Endothelial cell of umbilical vein (primary cell): ENCODE results near the gene PTPRD. TPM values are rescaled to one million over a fixed set of nuclear protein-coding genes. Genes with fewer than 3 reads are reported as not detected.

Experiments used
- BruUV-seq: library from RNA; stranded (reverse); fragments of 400-500 nt; replicated peaks from 2 replicates; lab custom pipeline; 2021; lab: Mats Ljungman, UMichigan
- CTCF ChIA-PET: fragments of 300-600, 350-600 bp; sonication (Branson Sonifier 250); formaldehyde crosslinking; loops from one replicate; lab custom pipeline; 2021; ENCODE audit warnings: antibody characterized with exemption, inconsistent platforms; lab: Charles Lee
- POLR2A ChIA-PET: fragments of 300-600, 350-600 bp; sonication (Branson Sonifier 250); formaldehyde crosslinking; loops from one replicate; lab custom pipeline; 2021; ENCODE audit warnings: antibody characterized with exemption, inconsistent platforms; lab: Charles Lee
- DNase-seq: peaks from one replicate; pipeline ENCODE4 v3.0.0-alpha.2; 2011; ENCODE audit warnings: low read depth, low spot score
- FAIRE-seq: peaks from 2 replicates; lab custom pipeline; 2011; peaks lifted over from hg19 to GRCh38; lab: Jason Lieb, UNC
- H2AFZ ChIP-seq: 2 replicates; pipeline ENCODE4 v1.6.0; 2012; ENCODE audit warnings: low read depth, low read length, control low read depth, inconsistent platforms
- H3K27ac ChIP-seq: 2 replicates; pipeline ENCODE4 v1.5.1; 2011; ENCODE audit warnings: low read depth, mild to moderate bottlenecking, control low read depth, low read length, moderate library complexity; ENCODE audit not compliant: insufficient read depth
- H3K27me3 ChIP-seq, 2 experiments: 2 replicates each; pipeline versions ENCODE4 v1.6.0 to v1.6.1; 2011; ENCODE audit warnings: low read length in 2 of 2, mixed read lengths in 1 of 2; ENCODE audit not compliant: control insufficient read depth in 2 of 2, insufficient read depth in 2 of 2
- H3K36me3 ChIP-seq, 2 experiments: 2 replicates in 1 of 2; 3 replicates in 1 of 2; pipeline ENCODE4 v1.5.1; 2011; ENCODE audit warnings: low read length in 2 of 2, mild to moderate bottlenecking in 1 of 2, moderate library complexity in 1 of 2; ENCODE audit not compliant: control insufficient read depth in 2 of 2, insufficient read depth in 2 of 2; ENCODE audit errors: extremely low read depth in 1 of 2
- H3K4me1 ChIP-seq: 3 replicates; pipeline ENCODE4 v1.5.1; 2011; ENCODE audit warnings: mild to moderate bottlenecking, low read length; ENCODE audit not compliant: control insufficient read depth, insufficient read depth; ENCODE audit errors: extremely low read depth
- H3K4me2 ChIP-seq: 2 replicates; pipeline ENCODE4 v1.6.1; 2011; ENCODE audit warnings: low read length, control low read depth, mixed read lengths; ENCODE audit not compliant: insufficient read depth
- H3K4me3 ChIP-seq, 3 experiments: fragments of 200-600 bp in 1 of 3; sonication (generic), shearing (Covaris generic) in 1 of 3; replicated peaks in 1 of 3; 2 replicates each; pipeline ENCODE4 v1.5.1; 2011 to 2016; ENCODE audit warnings: control low read depth in 3 of 3, low read length in 3 of 3, mild to moderate bottlenecking in 2 of 3, inconsistent platforms in 1 of 3, low read depth in 1 of 3, moderate library complexity in 1 of 3; ENCODE audit not compliant: insufficient read depth in 1 of 3
- H3K79me2 ChIP-seq: 2 replicates; pipeline ENCODE4 v1.6.0; 2012; ENCODE audit warnings: low read length, inconsistent platforms; ENCODE audit not compliant: control insufficient read depth, insufficient read depth
- H3K9ac ChIP-seq: replicated peaks from 2 replicates; pipeline ENCODE3; 2011; ENCODE audit warnings: low read length, control low read depth; ENCODE audit not compliant: insufficient read depth; ENCODE audit errors: extremely low read depth
- H3K9me1 ChIP-seq: replicated peaks from 3 replicates; pipeline ENCODE4 v1.6.0; 2011; ENCODE audit warnings: mild to moderate bottlenecking, low read length; ENCODE audit not compliant: control insufficient read depth, insufficient read depth; ENCODE audit errors: extremely low read depth
- H3K9me3 ChIP-seq: replicated peaks from 2 replicates; pipeline ENCODE4 v1.5.1; 2012; ENCODE audit warnings: low read length, inconsistent platforms; ENCODE audit not compliant: control insufficient read depth, insufficient read depth
- H4K20me1 ChIP-seq: replicated peaks from 2 replicates; pipeline ENCODE3; 2011; ENCODE audit warnings: mild to moderate bottlenecking, low read length; ENCODE audit not compliant: control insufficient read depth, insufficient read depth; ENCODE audit errors: extremely low read depth
- CTCF ChIP-seq, 2 donors: IDR thresholded peaks; 1 replicate in 1 of 2; 2 replicates in 1 of 2; pipeline ENCODE4 v1.5.1; 2011; ENCODE audit warnings: low read length in 2 of 2, mild to moderate bottlenecking in 2 of 2, moderate library complexity in 2 of 2, control low read depth in 1 of 2, inconsistent platforms in 1 of 2, low read depth in 1 of 2; ENCODE audit not compliant: insufficient read depth in 1 of 2; ENCODE audit errors: extremely low read depth in 1 of 2
- EZH2 ChIP-seq: IDR thresholded peaks from 2 replicates; pipeline ENCODE4 v1.6.1; 2012; ENCODE audit warnings: borderline replicate concordance, low read depth, mild to moderate bottlenecking, moderate library complexity, low read length, inconsistent platforms; ENCODE audit not compliant: severe bottlenecking
- FOS ChIP-seq: IDR thresholded peaks from 2 replicates; pipeline ENCODE4 v1.6.1; 2011; ENCODE audit warnings: mild to moderate bottlenecking, low read length, moderate library complexity, borderline replicate concordance; ENCODE audit not compliant: insufficient read depth
- GATA2 ChIP-seq: IDR thresholded peaks from 2 replicates; pipeline ENCODE4 v1.7.0; 2011; ENCODE audit warnings: low read depth, mild to moderate bottlenecking, moderate library complexity, mixed read lengths, low read length; ENCODE audit not compliant: insufficient read length, insufficient read depth
- JUN ChIP-seq: IDR thresholded peaks from 2 replicates; pipeline ENCODE4 v1.6.1; 2011; ENCODE audit warnings: borderline replicate concordance, low read depth; ENCODE audit not compliant: insufficient read length, insufficient read depth
- MAX ChIP-seq: IDR thresholded peaks from 2 replicates; pipeline ENCODE4 v1.6.1; 2011; ENCODE audit not compliant: insufficient read depth, insufficient read length
- MYC ChIP-seq: IDR thresholded peaks from one replicate; pipeline ENCODE4 v1.6.1; 2011; ENCODE audit warnings: mild to moderate bottlenecking, low read depth, low read length
- POLR2A ChIP-seq: IDR thresholded peaks from 2 replicates; pipeline ENCODE4 v1.6.1; 2012; ENCODE audit warnings: low read depth, mild to moderate bottlenecking, control low read depth, low read length
- POLR2AphosphoS5 ChIP-seq: IDR thresholded peaks from 2 replicates; pipeline ENCODE4 v1.6.1; 2012; ENCODE audit warnings: low read depth, mild to moderate bottlenecking, control low read depth, low read length, moderate library complexity; ENCODE audit not compliant: insufficient read depth
- dilution Hi-C: fragments of 300-500 bp; cut with MboI; formaldehyde crosslinking; loops from one replicate; pipeline ENCODE4 v1.15.0; 2019; ENCODE audit warnings: low sequenced_read_pairs; ENCODE audit not compliant: extremely low pct_ligation_motif_present
- intact Hi-C: fragments of 100-400 bp; cut with micrococcal nuclease; formaldehyde crosslinking; loops from one replicate; pipeline ENCODE4 v1.10.0; 2022
- polyA plus RNA-seq, 4 experiments: library from polyadenylated mRNA; depleted of rRNA in 3 of 4; stranded (reverse) in 3 of 4; unstranded in 1 of 4; fragments of >200 nt; gene quantifications; 2 replicates each; pipeline versions ENCODE4 v1.2.1 to v1.2.3, GENCODE V29; 2011 to 2012; ENCODE audit warnings: missing spikeins in 1 of 4
- total RNA-seq: library from RNA; stranded (reverse); gene quantifications from 2 replicates; pipeline ENCODE4 v1.2.3, GENCODE V29; 2021

The PTPRD gene
- total and polyA plus RNA-seq, 2 donors (not counting 3 experiments of a cell fraction or from before 2014, with no cell fraction given), result 5.5 to 5.7 TPM

- FAIRE-seq, result no peak
- no peak overlapping the region for H3K27ac ChIP-seq
- dilution Hi-C loops (no loop called here), intact Hi-C loops (no loop called here)
- H3K9me1 ChIP-seq, result no peaks in the 10 kb centered on the region
- no peak for DNase-seq
- no peak overlapping the region for H3K9ac ChIP-seq
- CTCF ChIA-PET, result no interaction called here
- no TSS peak for BruUV-seq
- no peaks in the 10 kb centered on the region for H4K20me1 ChIP-seq
- H2AFZ ChIP-seq, result no peak overlapping the region
- H3K4me1 ChIP-seq, result no peaks in the 10 kb centered on the region
- no peak overlapping the region for H3K4me2 ChIP-seq
- H3K9me3 ChIP-seq, result no peaks in the 10 kb centered on the region
- POLR2A ChIA-PET, result no interaction called here
- H3K27me3 ChIP-seq, result no peaks in the 10 kb centered on the region
- TF ChIP-seq CTCF (IDR thresholded peaks at IDR 0.05; ENCODE audit: extremely low read depth in 1 of 2, insufficient read depth in 1 of 2, low read depth in 1 of 2, low read length in 2 of 2) (no peak), EZH2 (no peak), GATA2 (no peak), FOS (no peak), MYC (no peak), JUN (no peak), POLR2AphosphoS5 (no peak), POLR2A (no peak), MAX (no peak)
- no peaks in the 10 kb centered on the region for H3K79me2 ChIP-seq
- H3K36me3 ChIP-seq, result no peaks in the 10 kb centered on the region
- H3K4me3 ChIP-seq, result no peak overlapping the region
Measured at GRCh38 chr9:8778356-8778755, 1834.4 kb downstream of the PTPRD start.
